ENCODE data around the gene CTBP1. TPM values are rescaled to one million over a fixed set of nuclear protein-coding genes. Genes with fewer than 3 reads are reported as not detected.

Gene CTBP1
- total RNA-seq, 4 donors from 2014 or later, result 89.9 to 169 (median 107) TPM

GRCh38 chr4:1192091-1192492 is 56.8 kb downstream of the CTBP1 start:
- TF ChIP-seq CTCF (IDR thresholded peaks at IDR 0.05; ENCODE audit: low read depth), result no peak

DNA sequence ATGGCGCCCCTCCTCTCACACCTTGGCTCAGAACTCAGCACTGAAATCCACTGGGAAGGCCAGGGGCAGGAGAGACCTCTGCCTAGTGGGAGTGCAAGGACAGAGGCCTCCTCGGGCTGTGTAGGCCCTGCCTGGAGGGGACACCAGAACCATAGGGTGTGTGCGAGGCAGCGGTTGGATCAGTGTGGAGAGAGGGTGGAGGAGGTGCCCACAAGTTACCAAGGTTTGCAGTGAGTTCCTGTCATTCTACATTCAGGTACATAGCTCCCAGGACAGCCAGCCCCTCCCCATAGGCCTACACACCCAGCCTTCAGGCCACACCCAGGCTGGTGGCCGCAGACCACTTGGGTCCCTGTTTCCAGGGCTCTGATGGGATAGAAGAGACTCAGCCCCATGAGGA is 57.3 kb downstream of the CTBP1 start:
- no peak for TF ChIP-seq CTCF (IDR thresholded peaks at IDR 0.05; ENCODE audit: low read depth)

DNA sequence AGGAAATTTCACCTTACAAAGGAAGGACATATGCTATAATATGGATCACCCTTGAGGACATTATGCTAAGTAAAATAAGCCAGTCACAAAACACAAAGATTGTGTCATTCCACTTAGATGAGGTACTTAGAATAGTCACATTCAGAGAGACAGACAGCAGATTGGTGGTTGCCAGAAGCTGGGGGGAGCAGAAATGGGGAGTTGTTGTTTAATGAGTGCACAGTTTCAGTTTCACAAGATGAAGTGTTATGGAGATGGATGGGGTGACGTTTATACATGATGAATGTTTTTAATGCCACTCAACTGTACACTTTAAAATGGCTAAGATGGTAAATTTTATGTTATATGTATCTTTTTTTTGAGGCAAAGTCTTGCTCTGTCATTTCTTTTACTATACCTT is 61.7 kb downstream of the CTBP1 start:
- no peak for TF ChIP-seq CTCF (IDR thresholded peaks at IDR 0.05; ENCODE audit: low read depth)

DNA sequence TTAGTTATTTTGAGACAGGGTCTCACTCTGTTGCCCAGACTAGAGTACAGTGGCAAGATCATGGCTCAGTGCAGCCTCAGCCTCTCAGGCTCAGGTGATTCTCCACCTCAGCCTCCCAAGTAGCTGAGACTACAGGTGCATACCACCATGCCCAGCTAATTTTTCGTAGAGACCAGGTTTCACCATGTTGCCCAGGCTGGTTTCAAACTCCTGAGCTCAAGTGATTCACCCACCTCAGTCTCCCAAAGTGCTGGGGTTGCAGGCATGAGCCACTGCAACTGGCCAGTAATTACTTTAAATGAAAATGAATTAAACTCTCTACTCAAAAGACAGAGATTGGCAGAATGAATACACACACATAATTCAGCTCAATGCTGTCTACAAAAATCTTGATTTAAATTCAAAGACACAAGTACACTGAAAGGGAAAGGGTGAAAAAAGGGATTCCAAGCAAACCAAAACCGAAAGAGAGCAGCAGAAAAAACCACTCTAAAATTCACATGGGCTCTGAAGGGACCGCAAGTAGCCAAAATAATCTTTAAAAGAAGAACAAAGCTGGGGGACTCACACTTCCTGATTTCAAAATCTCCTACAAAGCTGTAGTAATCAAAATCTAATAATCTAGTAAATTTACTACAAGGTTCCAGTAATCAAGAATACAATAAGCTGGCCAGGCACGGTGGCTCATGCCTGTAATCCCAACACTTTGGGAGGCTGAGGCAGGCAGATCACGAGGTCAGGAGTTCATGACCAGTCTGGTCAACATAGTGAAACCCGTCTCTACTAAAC is 64.8 kb downstream of the CTBP1 start:
- TF ChIP-seq CTCF (IDR thresholded peaks at IDR 0.05; ENCODE audit: low read depth), result no peak

GRCh38 chr4:1182313-1182712 is 66.6 kb downstream of the CTBP1 start:
- no peak for TF ChIP-seq CTCF (IDR thresholded peaks at IDR 0.05; ENCODE audit: low read depth)

DNA sequence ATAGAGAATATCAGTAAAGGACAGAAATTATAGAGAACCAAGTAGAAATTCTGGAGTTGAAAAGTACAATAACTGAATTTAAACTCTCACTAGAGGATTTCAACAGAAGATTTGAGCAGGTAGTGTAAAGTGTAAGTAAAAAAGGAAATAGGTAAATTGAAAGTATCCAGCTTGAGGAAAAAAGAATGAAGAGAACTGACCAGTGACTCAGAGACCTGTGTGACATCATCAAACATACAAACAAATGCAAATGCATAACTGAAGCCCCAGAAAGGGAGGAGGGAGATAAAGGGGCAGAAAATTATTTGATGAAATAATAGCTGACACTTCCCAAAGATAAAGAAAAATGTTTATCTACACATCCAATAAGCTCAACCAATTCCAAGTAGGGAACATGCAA is 68.3 kb downstream of the CTBP1 start:
- TF ChIP-seq CTCF (IDR thresholded peaks at IDR 0.05; ENCODE audit: low read depth), result no peak

DNA sequence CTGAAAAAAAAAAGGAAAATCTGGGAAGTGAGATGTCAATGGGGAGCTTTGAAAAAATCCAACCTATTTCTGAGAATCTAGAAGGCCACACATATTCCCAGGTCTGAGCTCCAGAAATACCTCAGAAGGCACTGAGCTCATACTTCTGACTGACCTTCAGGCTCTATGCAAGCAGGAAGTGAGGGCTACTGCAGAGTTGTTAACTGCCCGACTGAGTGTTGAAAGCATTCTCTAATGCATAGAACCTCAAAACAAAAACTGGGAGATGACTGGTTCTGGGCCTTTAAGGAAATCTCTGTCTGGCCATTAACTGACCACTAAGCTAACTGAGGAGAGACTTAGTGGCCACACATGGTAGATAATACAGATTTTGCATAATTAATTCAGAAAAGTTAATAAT is 69.0 kb downstream of the CTBP1 start:
- TF ChIP-seq CTCF (IDR thresholded peaks at IDR 0.05; ENCODE audit: low read depth), result no peak
